ENCODE results near the gene REN. TPM values are rescaled to one million over a fixed set of nuclear protein-coding genes. Genes with fewer than 3 reads are reported as not detected.

REN gene
- total RNA-seq: not detected

DNA sequence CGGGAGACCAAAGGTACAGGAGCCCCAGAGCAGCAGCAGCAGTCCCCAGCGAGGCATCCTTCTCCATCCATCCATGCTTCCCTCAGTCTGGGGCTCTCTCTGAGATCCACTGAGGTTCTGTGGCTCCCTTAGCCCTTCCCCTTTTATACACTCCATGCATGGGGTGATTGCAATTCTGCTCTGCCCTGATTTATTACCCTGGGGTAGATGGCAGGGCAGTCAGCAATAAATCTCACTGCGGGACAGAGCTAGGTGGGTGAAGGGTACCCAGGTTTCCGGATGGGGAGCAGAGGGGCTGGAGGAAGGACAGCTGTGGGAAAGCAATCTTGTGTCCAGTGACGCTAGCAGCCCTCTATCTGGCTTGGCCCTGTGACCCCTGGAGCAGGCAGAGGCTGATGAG, at the start of gene REN:
Gene REN (minus strand): TSS at position 119 of the 400 bp plus-strand sequence. CDS start 44 bp downstream, at position 75.
- TF ChIP-seq, protein P1, sequence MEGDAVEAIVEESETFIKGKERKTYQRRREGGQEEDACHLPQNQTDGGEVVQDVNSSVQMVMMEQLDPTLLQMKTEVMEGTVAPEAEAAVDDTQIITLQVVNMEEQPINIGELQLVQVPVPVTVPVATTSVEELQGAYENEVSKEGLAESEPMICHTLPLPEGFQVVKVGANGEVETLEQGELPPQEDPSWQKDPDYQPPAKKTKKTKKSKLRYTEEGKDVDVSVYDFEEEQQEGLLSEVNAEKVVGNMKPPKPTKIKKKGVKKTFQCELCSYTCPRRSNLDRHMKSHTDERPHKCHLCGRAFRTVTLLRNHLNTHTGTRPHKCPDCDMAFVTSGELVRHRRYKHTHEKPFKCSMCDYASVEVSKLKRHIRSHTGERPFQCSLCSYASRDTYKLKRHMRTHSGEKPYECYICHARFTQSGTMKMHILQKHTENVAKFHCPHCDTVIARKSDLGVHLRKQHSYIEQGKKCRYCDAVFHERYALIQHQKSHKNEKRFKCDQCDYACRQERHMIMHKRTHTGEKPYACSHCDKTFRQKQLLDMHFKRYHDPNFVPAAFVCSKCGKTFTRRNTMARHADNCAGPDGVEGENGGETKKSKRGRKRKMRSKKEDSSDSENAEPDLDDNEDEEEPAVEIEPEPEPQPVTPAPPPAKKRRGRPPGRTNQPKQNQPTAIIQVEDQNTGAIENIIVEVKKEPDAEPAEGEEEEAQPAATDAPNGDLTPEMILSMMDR (IDR thresholded peaks at IDR 0.05; ENCODE audit: low read depth): no peak

DNA sequence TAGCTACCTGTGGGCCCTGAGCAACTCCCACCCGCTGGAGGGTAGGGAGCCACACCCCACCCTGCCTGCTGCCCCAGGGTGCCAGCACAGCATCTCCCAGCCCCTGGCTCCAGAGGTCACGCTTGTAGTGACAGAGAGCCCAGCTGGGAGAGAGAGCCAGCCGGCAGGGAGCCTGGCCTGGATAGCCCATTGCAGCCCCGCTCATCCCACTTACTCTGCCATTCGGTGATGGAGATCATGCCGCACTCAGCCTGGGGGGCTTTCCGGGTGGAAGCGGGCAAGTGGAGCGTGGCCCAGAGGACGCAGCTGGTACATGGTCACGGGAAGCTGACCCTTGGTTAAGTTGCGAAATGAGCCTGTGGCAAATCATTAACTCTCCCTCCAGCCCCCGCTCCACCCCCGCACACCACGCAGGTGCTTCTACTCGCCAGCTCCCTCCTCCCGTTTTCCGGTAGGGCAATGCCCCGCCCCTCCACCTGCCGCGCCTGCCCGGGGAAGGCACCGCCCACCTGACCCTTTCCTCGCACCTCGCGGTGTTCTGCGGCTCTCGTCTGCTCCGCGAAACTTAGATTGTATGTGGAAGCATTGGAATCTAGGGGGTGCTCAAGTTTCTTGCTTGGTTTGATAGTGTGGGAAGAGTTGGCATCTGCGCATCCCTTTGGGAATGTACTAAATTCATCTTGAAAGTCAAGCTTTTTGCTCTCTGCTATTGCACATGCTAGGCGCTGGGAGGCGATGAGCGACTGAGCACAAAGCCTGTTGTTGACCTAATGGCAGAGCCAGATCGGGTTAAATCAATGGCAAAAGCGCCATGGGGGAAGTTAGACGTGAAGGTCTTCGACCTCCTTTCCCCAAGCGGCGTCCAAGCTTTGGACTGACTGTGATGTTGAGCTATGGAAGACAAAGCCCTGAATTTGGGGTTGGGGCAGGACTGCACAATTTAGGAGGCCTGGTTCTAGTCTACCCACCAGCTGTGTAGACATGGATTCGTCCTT, 47.8 kb upstream of the REN start, which contains the start of gene GOLT1A:
Gene GOLT1A (minus strand): TSS at position 321 of the 995 bp plus-strand sequence. CDS start 82 bp downstream, at position 239.
- TF ChIP-seq, protein P1 (IDR thresholded peaks at IDR 0.05; ENCODE audit: low read depth): no peak

GRCh38 chr1:204212715-204213114, 46.6 kb upstream of the REN start:
- TF ChIP-seq, protein P1 (IDR thresholded peaks at IDR 0.05; ENCODE audit: low read depth): no peak

GRCh38 chr1:204211046-204211445, 44.9 kb upstream of the REN start:
- TF ChIP-seq, protein P1 (IDR thresholded peaks at IDR 0.05; ENCODE audit: low read depth): no peak

GRCh38 chr1:204207136-204207616, 41.0 kb upstream of the REN start:
- TF ChIP-seq, protein P1 (IDR thresholded peaks at IDR 0.05; ENCODE audit: low read depth): no peak

- TF ChIP-seq, protein P1 (IDR thresholded peaks at IDR 0.05; ENCODE audit: low read depth): no peak
Measured at GRCh38 chr1:204206121-204206520, 40.0 kb upstream of the REN start.

- TF ChIP-seq, protein P1 (IDR thresholded peaks at IDR 0.05; ENCODE audit: low read depth): no peak
Measured at GRCh38 chr1:204205486-204205885, 39.3 kb upstream of the REN start.

All from subcutaneous adipose tissue (tissue), 4 donors.